Motor neuron (in vitro differentiated cells): Measurements from ENCODE around the gene CNPY4. TPM values are rescaled to one million over a fixed set of nuclear protein-coding genes. Genes with fewer than 3 reads are reported as not detected.
"Not testable (repeated sequence)": the region's sequence is repeated elsewhere in the genome, so short reads cannot be mapped to it uniquely, and the experiment has no call there.

Experiments
- ATAC-seq, 8 experiments: fragments of 200-7000 bp; cut with Tn5 transposase; replicated peaks in 6 of 8; 2 replicates each; pipeline ENCODE4 v1.8.0; 2021; ENCODE audit warnings: mild to moderate bottlenecking in 8 of 8, moderate library complexity in 8 of 8
- H3K27ac ChIP-seq, 2 donors: fragments of 250-450 bp; sonication (Bioruptor Pico); 2 replicates each; pipeline ENCODE4 v1.9.0; 2021; ENCODE audit warnings: antibody characterized with exemption in 2 of 2, mild to moderate bottlenecking in 2 of 2, moderate library complexity in 1 of 2
- H3K4me1 ChIP-seq, 2 donors: fragments of 250-450 bp; sonication (Bioruptor Pico); replicated peaks in 1 of 2; 2 replicates each; pipeline ENCODE4 v1.6.1; 2021; ENCODE audit warnings: antibody characterized with exemption in 2 of 2, mild to moderate bottlenecking in 2 of 2, moderate library complexity in 1 of 2
- H3K4me3 ChIP-seq, 5 donors: fragments of 250-450 bp; sonication (Bioruptor Pico); 2 replicates each; pipeline ENCODE4 v1.9.0; 2021; ENCODE audit warnings: antibody characterized with exemption in 5 of 5, mild to moderate bottlenecking in 5 of 5, moderate library complexity in 4 of 5
- WGBS, 10 experiments: fragments of 450-650 bp; shearing (Covaris generic); methylation state at CpG; one replicate each; pipeline ENCODE4 v1.0.0; 2022; 5-methylcytosine and 5-hydroxymethylcytosine counted together
- in situ Hi-C, 9 experiments: fragments of 400-800 bp; cut with MboI; loops; one replicate each; pipeline ENCODE4 v1.15.0; 2021; ENCODE audit warnings: low sequenced_read_pairs in 9 of 9, low pct_unique_long_range_greater_than_20kb in 2 of 9; ENCODE audit not compliant: unreplicated experiment in 9 of 9
- total RNA-seq, 8 experiments: library from RNA; unstranded; fragments of 300-600 nt; gene quantifications; 2 replicates each; pipeline versions ENCODE4 v1.2.3 to v1.2.4, GENCODE V29; 2022

CNPY4 gene
- total RNA-seq, 8 experiments from 2014 or later: 11.3 to 46.0 (median 16.2) TPM

DNA sequence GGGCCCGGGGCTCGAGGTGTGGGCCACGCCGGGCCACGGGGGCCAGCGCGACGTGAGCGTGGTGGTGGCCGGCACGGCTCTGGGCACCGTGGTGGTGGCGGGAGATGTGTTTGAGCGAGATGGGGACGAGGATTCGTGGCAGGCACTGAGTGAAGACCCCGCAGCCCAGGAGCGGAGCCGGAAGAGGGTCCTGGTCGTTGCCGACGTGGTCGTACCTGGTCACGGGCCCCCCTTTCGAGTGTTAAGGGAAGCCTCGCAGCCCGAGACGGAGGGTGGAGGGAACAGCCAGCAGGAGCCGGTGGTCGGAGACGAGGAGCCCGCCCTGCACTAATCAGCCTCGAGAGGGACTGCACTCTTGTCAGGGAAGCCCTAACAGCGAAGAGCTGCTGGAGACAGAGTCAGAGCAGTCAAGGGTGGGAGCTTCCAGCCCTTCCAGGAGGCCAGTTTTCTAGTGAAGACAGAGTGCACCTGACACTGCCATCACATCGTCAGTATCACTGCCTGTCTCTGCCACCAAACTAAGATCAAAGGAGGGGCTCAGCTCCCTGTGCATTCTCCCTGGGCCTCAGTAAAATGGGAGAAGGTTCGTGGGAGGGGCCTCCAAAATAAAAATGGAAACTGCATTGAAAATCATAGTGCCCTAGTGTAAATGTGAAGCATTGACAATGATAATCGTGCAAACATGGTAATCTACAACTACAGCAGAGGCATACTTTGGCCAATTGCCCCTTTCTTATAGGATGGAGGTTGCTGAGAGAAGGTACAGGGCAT is 8.6 kb downstream of the CNPY4 start:
- peak in 6 of 8 experiments; percentile 8 to 39 (median 30) for ATAC-seq
- Histone ChIP-seq H3K4me1 (peaks cover 9 to 15% of the 10 kb centered on the region in 2 donors), H3K4me3 (peak overlapping the region; percentile 41 to 66 (median 53)), H3K27ac (peak overlapping the region; percentile 82 to 93)
- 0 to 60% (median 19%) methylated on average over 1 to 5 of the region's 37 CpGs; no CpG with 5 or more reads in 2 of the 10 experiments for WGBS, 10 experiments
- in situ Hi-C loops: no loop called here

DNA sequence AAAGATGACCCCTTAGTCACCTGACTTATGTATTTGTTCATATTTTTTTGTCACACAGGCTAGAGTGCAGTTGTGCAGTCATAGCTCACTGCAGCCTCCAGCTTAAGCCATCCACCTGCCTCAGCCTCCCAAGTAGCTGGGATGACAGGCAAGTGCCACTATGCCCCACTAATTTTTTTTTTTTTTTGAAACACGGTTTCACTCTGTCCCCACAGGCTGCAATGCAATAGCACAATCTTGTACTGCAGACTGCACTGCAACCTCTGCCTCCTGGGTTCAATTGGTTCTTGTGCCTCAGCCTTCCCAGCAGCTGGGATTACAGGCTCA is 9.2 kb downstream of the CNPY4 start:
- no peak for ATAC-seq
- H3K27ac ChIP-seq: no peak overlapping the region
- in situ Hi-C loops: no loop called here
- H3K4me1 ChIP-seq: peaks cover 9 to 15% of the 10 kb centered on the region in 2 donors
- WGBS, 10 experiments: 40 to 100% (median 80%) methylated on average over 1 of the region's 1 CpG; no CpG with 5 or more reads in 5 of the 10 experiments
- H3K4me3 ChIP-seq: peak overlapping the region; percentile 41 to 66 (median 53)

DNA sequence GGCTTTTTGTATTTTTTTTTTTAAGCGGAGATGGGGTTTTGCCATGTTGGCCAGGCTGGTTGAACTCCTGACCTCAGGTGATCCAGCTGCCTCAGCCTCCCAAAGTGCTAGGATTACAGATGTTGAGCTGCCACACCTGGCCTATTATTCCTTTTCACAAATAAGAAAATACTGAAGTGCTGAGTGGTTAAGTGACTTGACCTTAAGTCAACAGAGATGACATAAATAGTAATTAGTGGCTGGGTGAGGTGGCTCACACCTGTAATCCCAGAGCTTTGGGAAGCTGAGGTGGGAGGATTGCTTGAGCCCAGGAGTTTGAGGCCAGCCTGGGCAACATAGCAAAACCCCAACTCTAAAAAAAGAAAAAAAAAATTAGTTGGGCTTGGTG is 10.8 kb downstream of the CNPY4 start:
- peaks cover 9 to 15% of the 10 kb centered on the region in 2 donors for H3K4me1 ChIP-seq
- in situ Hi-C loops, H3K27ac ChIP-seq, ATAC-seq, H3K4me3 ChIP-seq: not testable (repeated sequence)
- WGBS, 10 experiments: 100% methylated on average over 1 of the region's 1 CpG; no CpG with 5 or more reads in 6 of the 10 experiments

DNA sequence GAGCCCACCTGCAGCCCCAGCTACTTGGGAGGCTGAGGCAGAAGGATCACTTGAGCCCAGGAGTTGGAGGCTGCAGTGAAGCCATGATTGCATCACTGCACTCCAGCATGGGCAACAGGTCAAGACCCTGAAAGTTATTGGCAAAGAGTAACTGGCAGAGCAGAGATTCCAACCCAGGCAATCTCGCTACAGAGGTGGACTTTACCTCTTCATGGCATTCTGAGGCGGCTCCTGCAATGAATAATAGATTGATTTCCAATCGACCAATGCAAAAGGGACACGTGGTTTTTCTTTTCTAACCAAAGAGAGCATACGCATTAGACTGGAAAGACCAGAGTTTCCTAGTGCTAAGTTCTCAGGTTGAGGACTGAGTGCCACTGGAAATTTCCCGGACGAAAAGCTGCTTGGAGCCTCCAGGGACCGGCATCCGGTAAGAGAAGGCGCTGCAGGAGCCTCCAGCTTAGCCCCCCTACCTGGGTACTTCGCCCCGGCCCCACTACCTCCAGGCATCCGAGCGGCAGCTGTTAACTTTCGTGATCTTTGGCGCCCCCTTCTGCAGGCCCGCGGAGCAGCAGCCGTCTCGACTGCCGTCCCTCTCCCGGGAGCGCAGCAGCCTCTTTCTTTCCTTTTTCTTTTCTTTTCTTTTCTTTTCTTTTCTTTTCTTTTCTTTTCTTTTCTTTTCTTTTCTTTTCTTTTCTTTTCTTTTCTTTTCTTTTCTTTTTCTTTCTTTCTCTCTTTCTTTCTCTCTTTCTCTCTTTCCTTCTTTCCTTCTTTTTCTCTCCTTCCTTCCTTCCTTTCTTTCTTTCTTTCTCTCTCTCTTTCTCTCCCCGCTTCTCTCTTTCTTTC is 11.4 kb downstream of the CNPY4 start:
- H3K27ac ChIP-seq: no peak overlapping the region
- peak overlapping the region in 1 of 5 donors; percentile 7 for H3K4me3 ChIP-seq
- peak in 2 of 8 experiments; percentile 4 to 7 for ATAC-seq
- in situ Hi-C loops: no loop called here
- peaks cover 9 to 15% of the 10 kb centered on the region in 2 donors for H3K4me1 ChIP-seq
- 7 to 19% (median 13%) methylated on average over 6 to 21 of the region's 24 CpGs; no CpG with 5 or more reads in 2 of the 10 experiments for WGBS, 10 experiments

DNA sequence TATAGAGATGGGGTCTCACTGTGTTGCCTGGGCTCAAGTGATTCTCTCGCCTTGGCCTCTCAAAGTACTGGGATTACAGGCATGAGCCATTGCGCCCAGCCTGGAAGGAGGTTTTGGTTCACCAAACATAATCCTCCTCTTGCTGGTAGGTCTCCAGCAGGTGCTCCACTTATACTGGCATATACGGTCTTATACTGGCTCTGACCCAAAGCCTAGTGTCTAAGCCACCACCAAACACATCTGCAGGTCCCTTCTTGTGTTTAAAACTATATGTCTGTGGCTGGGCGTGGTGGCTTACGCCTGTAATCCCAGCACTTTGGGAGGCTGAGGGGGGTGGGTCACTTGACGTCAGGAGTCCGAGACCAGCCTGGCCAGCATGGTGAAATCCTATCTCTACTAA is 12.7 kb downstream of the CNPY4 start:
- Histone ChIP-seq H3K4me1 (peaks cover 9 to 12% of the 10 kb centered on the region in 2 donors), H3K4me3 (no peak overlapping the region), H3K27ac (no peak overlapping the region)
- ATAC-seq: no peak
- 0 to 93% (median 47%) methylated on average over 1 to 6 of the region's 7 CpGs; no CpG with 5 or more reads in 2 of the 10 experiments for WGBS, 10 experiments
- in situ Hi-C loops: no loop called here

DNA sequence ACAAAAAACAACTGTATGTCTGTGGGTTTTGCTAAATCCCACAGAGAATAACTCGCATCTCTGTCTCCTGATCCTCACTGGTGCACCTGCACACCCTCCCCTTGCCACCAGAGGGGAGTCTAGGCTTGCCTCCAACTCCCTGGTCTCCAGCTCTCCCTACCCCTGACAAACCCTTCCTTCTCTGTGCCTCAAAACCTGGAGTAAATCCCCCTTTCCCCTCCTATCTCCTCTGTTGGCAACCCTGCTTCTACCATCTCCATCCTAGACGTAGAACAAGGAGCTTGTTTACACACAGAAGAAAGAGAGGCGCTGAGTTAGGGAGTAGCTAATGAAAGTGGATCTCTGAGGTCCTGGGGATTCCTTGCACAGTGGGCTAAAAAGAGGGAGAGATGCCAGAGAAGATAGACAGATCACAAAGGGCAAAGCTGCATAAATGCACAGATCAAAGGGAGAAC is 13.3 kb downstream of the CNPY4 start:
- Histone ChIP-seq H3K4me3 (no peak overlapping the region), H3K27ac (no peak overlapping the region), H3K4me1 (peaks cover 9 to 12% of the 10 kb centered on the region in 2 donors)
- in situ Hi-C loops: no loop called here
- ATAC-seq: peak; percentile 56 to 88 (median 72)
- 4 to 39% (median 22%) methylated on average over 2 to 3 of the region's 3 CpGs; no CpG with 5 or more reads in 4 of the 10 experiments for WGBS, 10 experiments

DNA sequence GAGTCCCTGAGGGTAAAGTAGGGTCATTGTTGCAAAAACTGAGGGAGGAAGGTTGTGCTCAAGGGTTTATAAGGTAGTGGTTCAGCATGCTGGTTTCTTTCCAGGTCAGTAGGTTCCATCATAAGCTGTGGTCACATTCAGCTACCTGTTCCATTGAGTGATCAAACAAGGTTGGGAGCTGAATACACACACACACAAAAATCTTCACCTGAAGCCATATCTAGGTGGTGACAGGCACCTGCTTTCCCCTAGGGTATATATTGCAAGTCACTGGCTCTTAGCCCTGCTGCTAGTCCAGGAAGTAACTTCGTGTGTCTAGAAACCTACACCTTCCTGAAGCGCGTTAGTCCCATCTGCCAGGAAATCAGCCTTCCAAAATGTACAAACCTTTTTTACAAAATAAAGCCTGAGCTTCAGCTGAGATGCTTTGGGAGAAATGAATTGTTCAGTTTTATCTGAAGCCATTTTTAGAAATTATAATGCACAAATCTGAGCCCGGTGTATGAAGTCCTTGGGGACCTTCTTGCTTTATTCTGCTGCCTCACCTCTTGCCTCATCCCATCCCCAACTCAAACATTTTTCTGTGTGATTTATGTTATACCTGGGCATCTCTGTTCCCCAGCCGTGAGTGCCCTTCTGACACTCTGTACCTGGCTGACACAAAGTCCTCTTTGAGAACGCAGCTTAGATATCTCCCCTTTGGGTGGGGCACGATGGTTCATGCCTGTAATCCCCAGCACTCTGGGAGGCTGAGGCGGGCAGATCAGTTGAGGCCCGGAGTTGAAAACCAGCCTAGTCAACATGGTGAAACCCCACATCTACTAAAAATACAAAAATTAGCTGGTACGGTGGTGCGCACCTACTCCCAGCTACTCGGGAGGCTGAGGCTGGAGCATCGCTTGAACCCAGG is 18.7 kb downstream of the CNPY4 start:
- no peak overlapping the region for H3K27ac ChIP-seq
- no peak for ATAC-seq
- in situ Hi-C loops: no loop called here
- 68 to 90% (median 83%) methylated on average over 2 to 9 of the region's 13 CpGs for WGBS, 10 experiments
- no peaks in the 10 kb centered on the region for H3K4me1 ChIP-seq
- H3K4me3 ChIP-seq: no peak overlapping the region

DNA sequence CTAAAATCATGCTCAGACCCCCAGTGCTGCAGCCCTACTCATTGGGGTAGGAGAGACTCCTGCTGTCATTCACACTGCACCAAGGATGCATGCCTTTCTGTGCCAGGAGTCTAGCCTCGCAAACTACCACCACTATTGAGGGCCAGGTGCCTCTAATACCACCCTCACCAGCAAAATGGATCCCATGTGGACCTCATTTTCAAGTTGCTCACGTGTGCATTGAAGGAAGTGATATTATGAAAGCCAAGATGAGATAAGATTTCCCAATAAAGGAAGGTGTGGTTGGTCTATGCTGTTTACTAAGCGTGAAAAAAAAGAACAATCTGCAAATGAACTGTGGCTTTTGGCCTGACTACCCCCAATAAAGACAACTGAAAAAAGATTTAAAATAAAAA is 22.1 kb downstream of the CNPY4 start:
- no peaks in the 10 kb centered on the region for H3K4me1 ChIP-seq
- H3K4me3 ChIP-seq: no peak overlapping the region
- in situ Hi-C loops: loop anchor here in 1 of 9 experiments (10.0 kb wide), 1 partner anchor 73 kb away; the partner anchor contains the start of gene PVRIG
- no peak overlapping the region for H3K27ac ChIP-seq
- ATAC-seq: no peak
- WGBS, 10 experiments: 0 to 100% (median 76%) methylated on average over 1 to 3 of the region's 3 CpGs; no CpG with 5 or more reads in 2 of the 10 experiments

DNA sequence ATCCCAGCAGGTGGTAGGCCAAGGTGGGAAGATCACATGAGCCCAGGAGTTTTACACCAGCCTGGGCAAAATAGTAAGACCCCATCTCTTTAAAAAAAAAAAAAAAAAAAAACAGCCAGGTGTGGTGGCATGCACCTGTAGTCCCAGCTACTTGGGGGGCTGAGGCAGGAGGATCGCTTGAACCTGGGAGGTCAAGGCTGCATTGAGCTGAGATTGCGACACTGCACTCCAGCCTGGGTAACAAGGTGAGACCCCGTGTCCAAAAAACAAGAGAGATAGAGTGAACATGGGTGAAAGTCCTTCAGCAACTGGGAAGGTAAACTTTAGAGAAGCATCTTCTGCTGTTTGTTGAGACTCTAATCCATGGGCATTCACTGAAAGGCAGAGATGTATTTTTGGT is 23.0 kb downstream of the CNPY4 start:
- H3K4me3 ChIP-seq: no peak overlapping the region
- no peak overlapping the region for H3K27ac ChIP-seq
- H3K4me1 ChIP-seq: no peaks in the 10 kb centered on the region
- in situ Hi-C loops: loop anchor here in 1 of 9 experiments (10.0 kb wide), 1 partner anchor 72 kb away; the partner anchor contains the start of gene PVRIG
- 78 to 100% (median 90%) methylated on average over 1 of the region's 3 CpGs; no CpG with 5 or more reads in 6 of the 10 experiments for WGBS, 10 experiments
- no peak for ATAC-seq

DNA sequence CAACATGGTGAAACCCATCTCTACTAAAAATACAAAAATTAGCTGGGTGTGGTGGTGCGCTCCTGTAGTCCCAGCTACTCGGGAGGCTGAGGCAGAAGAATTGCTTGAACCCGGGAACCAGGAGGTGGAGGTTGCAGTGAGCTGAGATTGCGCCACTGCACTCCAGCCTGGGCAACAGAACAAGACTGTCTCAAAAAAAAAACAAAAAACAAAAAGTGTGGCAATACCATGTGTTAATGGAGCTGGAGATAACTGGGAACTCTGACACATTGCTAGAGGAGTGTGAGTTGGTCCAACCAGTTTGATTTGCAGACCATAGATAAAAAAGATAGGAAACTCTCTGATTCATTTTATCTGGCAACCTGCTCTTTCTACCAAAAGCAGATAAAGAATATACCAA is 26.9 kb downstream of the CNPY4 start:
- not testable (repeated sequence) for H3K4me1 ChIP-seq, ATAC-seq, H3K4me3 ChIP-seq, H3K27ac ChIP-seq
- in situ Hi-C loops: loop anchor here in 1 of 9 experiments (10.0 kb wide), 1 partner anchor 68 kb away; the partner anchor contains the start of gene PVRIG
- WGBS, 10 experiments: 52 to 100% (median 88%) methylated on average over 1 to 4 of the region's 4 CpGs; no CpG with 5 or more reads in 4 of the 10 experiments

DNA sequence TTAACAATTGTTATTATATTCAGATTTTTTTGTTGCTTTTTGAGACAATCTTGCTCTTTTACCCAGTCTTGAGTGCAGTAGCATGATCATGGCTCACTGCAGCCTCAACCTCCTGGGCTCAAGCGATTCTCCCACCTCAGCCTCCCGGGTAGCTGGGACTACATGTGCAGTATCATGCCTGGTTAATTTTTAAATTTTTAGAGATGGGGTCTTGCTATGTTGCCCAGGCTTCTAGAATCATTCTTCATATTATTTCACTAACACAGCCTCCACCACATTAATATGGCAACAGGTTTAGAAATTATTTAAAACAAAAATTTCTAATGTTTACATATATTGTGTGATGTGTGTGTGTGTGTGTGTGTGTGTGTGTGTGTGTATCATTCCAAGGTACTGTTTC is 27.8 kb downstream of the CNPY4 start:
- in situ Hi-C loops: loop anchor here in 1 of 9 experiments (10.0 kb wide), 1 partner anchor 68 kb away; the partner anchor contains the start of gene PVRIG
- no peak for ATAC-seq
- Histone ChIP-seq H3K4me3 (no peak overlapping the region), H3K4me1 (peaks cover 7 to 9% of the 10 kb centered on the region in 2 donors), H3K27ac (no peak overlapping the region)
- WGBS, 10 experiments: 70 to 100% (median 100%) methylated on average over 2 of the region's 2 CpGs; no CpG with 5 or more reads in 5 of the 10 experiments

DNA sequence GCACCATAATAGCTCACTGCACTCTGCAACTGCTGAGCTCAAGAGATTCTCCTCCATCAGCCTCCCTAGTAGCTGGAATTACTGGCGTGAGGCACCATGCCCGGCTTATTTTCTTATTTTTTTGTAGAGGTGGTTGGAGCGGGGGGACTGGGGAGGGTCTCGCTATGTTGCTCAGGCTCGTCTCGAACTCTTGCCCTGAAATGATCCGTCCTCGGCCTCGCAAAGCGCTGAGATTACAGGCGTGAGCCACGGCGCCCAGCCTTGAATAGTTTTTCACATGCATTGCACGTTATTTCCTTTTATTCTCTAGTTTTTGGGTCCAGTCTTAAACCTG is 28.8 kb downstream of the CNPY4 start:
- H3K4me3 ChIP-seq: peak overlapping the region; percentile 20 to 78 (median 29)
- in situ Hi-C loops: loop anchor here in 1 of 9 experiments (10.0 kb wide), 1 partner anchor 67 kb away; the partner anchor contains the start of gene PVRIG
- H3K4me1 ChIP-seq: peaks cover 7 to 9% of the 10 kb centered on the region in 2 donors
- peak in 1 of 8 experiments; percentile 6 for ATAC-seq
- WGBS, 10 experiments: 6 to 100% (median 59%) methylated on average over 2 to 14 of the region's 14 CpGs; no CpG with 5 or more reads in 2 of the 10 experiments
- peak overlapping the region; percentile 63 to 74 for H3K27ac ChIP-seq
